GM23338 (cell line): ENCODE data around the gene NDUFB2.

Source experiments
- CREB1 ChIP-seq: fragments of 250-450 bp; sonication (Bioruptor Pico); IDR thresholded peaks from 2 replicates; pipeline ENCODE4 v1.5.0; 2020; ENCODE audit warnings: low read depth, mild to moderate bottlenecking, moderate library complexity
- CTCF ChIP-seq, 2 experiments: fragments of 200-600 bp in 1 of 2; sonication (generic) in 1 of 2; conservative IDR thresholded peaks; 2 replicates each; pipeline versions ENCODE4 v1.5.1 to v1.6.1; 2016 to 2017; ENCODE audit warnings: antibody characterized with exemption in 2 of 2, low read depth in 2 of 2, mild to moderate bottlenecking in 2 of 2, moderate library complexity in 1 of 2
- EZH2 ChIP-seq: fragments of 200-600 bp; sonication (generic); IDR thresholded peaks from one replicate; pipeline ENCODE4 v1.8.0; 2017; ENCODE audit warnings: antibody characterized with exemption, mild to moderate bottlenecking, low read depth; ENCODE audit not compliant: unreplicated experiment
- EZH2phosphoT487 ChIP-seq: fragments of 200-600 bp; sonication (generic); IDR thresholded peaks from one replicate; pipeline ENCODE4 v1.8.1; 2018; ENCODE audit warnings: antibody characterized with exemption; ENCODE audit not compliant: unreplicated experiment
- JUNB ChIP-seq: IDR thresholded peaks from one replicate; pipeline ENCODE4 v1.6.1; 2016; ENCODE audit warnings: antibody characterized with exemption; ENCODE audit not compliant: unreplicated experiment
- POLR2AphosphoS5 ChIP-seq: IDR thresholded peaks from 2 replicates; pipeline ENCODE4 v1.6.1; 2016; ENCODE audit warnings: antibody characterized with exemption, low read depth
- REST ChIP-seq: IDR thresholded peaks from one replicate; pipeline ENCODE4 v1.6.1; 2018; ENCODE audit warnings: antibody characterized with exemption; ENCODE audit not compliant: unreplicated experiment
- STAT1 ChIP-seq: IDR thresholded peaks from one replicate; pipeline ENCODE4 v1.6.1; 2016; ENCODE audit warnings: antibody characterized with exemption; ENCODE audit not compliant: unreplicated experiment
- ZNF114 ChIP-seq: fragments of 250-450 bp; sonication (Bioruptor Pico); IDR thresholded peaks from 2 replicates; pipeline ENCODE4 v1.5.0; 2020; ENCODE audit warnings: mild to moderate bottlenecking, moderate library complexity

GRCh38 chr7:140734729-140735128 lies 38.2 kb downstream of the NDUFB2 start:
- TF ChIP-seq CTCF (conservative IDR thresholded peaks at IDR 0.05; ENCODE audit: low read depth in 2 of 2) (no peak), EZH2 (no peak), EZH2phosphoT487 (no peak), POLR2AphosphoS5 (no peak), JUNB (no peak), REST (no peak), ZNF114 (CRISPR knock-in tag) (no peak), CREB1 (CRISPR knock-in tag) (no peak), STAT1 (no peak)
